HepG2 (cell line): Measurements from ENCODE around the gene ARHGAP30. TPM values are rescaled to one million over a fixed set of nuclear protein-coding genes. Genes with fewer than 3 reads are reported as not detected.
A peak's percentile ranks its signal among the peaks of the same experiment; 100 is the strongest.

Source experiments
- ATAC-seq: fragments of 200-7000 bp; cut with Tn5 transposase; 3 replicates; pipeline ENCODE4 v1.9.1; 2020; ENCODE audit warnings: mild to moderate bottlenecking, moderate library complexity
- BruUV-seq: library from RNA; stranded (reverse); fragments of 400-500 nt; replicated peaks from 2 replicates; lab custom pipeline; 2021; lab: Mats Ljungman, UMichigan
- CTCF ChIA-PET: fragments of 300-600 bp; formaldehyde crosslinking; extraction: SDS; loops from one replicate; lab custom pipeline; 2021; ENCODE audit warnings: low total read pairs, inconsistent platforms, low intra/inter-chr PET ratio; lab: Yijun Ruan, JAX
- POLR2A ChIA-PET: fragments of 350-600 bp; sonication (Branson Sonifier 250); formaldehyde crosslinking; loops from one replicate; lab custom pipeline; 2020; ENCODE audit warnings: antibody characterized with exemption, inconsistent platforms; lab: Yijun Ruan, JAX
- DNase-seq: peaks from one replicate; pipeline ENCODE4 v3.0.0-alpha.2; 2015; ENCODE audit warnings: low spot score
- FAIRE-seq: peaks from 3 replicates; lab custom pipeline; 2011; peaks lifted over from hg19 to GRCh38; lab: Jason Lieb, UNC
- H2AFZ ChIP-seq: one replicate; pipeline ENCODE4 v1.6.1; 2011; ENCODE audit warnings: low read length, inconsistent platforms
- H3K27ac ChIP-seq: fragments of 300-600 bp; 3 replicates; pipeline ENCODE4 v1.8.0; 2011; ENCODE audit warnings: mixed run types, mild to moderate bottlenecking, mixed read lengths, low read length, inconsistent platforms; ENCODE audit not compliant: insufficient read depth; ENCODE audit errors: extremely low read length
- H3K27me3 ChIP-seq, 2 experiments: fragments of 200-600 bp in 1 of 2; 2 replicates in 1 of 2; 3 replicates in 1 of 2; pipeline versions ENCODE4 v1.6.0 to v1.8.0; 2011; ENCODE audit warnings: low read length in 2 of 2, mild to moderate bottlenecking in 2 of 2, moderate library complexity in 2 of 2, inconsistent platforms in 1 of 2; ENCODE audit not compliant: insufficient read depth in 2 of 2, control insufficient read depth in 1 of 2
- H3K36me3 ChIP-seq, 2 experiments: fragments of 200-600 bp in 1 of 2; replicated peaks in 1 of 2; 2 replicates in 1 of 2; 3 replicates in 1 of 2; pipeline versions ENCODE4 v1.5.1 to v1.8.0; 2011; ENCODE audit warnings: low read length in 2 of 2, inconsistent platforms in 1 of 2; ENCODE audit not compliant: insufficient read depth in 2 of 2, control insufficient read depth in 1 of 2
- H3K4me1 ChIP-seq: 2 replicates; pipeline ENCODE4 v1.5.1; 2012; ENCODE audit warnings: low read length, inconsistent platforms; ENCODE audit not compliant: insufficient read depth
- H3K4me2 ChIP-seq: 2 replicates; pipeline ENCODE4 v1.6.0; 2011; ENCODE audit warnings: low read depth, low read length, inconsistent platforms
- H3K4me3 ChIP-seq, 3 experiments: fragments of 200-600 bp in 1 of 3; sonication (generic), shearing (Covaris generic) in 1 of 3; replicated peaks in 1 of 3; 2 replicates each; pipeline ENCODE4 v1.5.1; 2011 to 2016; ENCODE audit warnings: low read length in 3 of 3, inconsistent platforms in 2 of 3, low read depth in 2 of 3, mild to moderate bottlenecking in 2 of 3, control low read depth in 1 of 3, mixed read lengths in 1 of 3; ENCODE audit not compliant: insufficient read depth in 1 of 3
- H3K79me2 ChIP-seq: one replicate; pipeline ENCODE4 v1.6.1; 2011; ENCODE audit warnings: low read length, inconsistent platforms; ENCODE audit not compliant: insufficient read depth
- H3K9ac ChIP-seq: 2 replicates; pipeline ENCODE4 v1.6.0; 2011; ENCODE audit warnings: mild to moderate bottlenecking, low read depth, low read length, inconsistent platforms; ENCODE audit not compliant: insufficient read depth
- H3K9me3 ChIP-seq: 2 replicates; pipeline ENCODE4 v1.5.1; 2012; ENCODE audit warnings: mild to moderate bottlenecking, low read length
- H4K20me1 ChIP-seq: 2 replicates; pipeline ENCODE4 v1.6.0; 2011; ENCODE audit warnings: inconsistent platforms, mild to moderate bottlenecking, low read length, moderate library complexity; ENCODE audit not compliant: insufficient read depth
- AGO2 ChIP-seq: fragments of 200-400 bp; formaldehyde crosslinking; optimal IDR thresholded peaks from 2 replicates; pipeline ENCODE3; 2017; ENCODE audit warnings: mild to moderate bottlenecking, low read depth, low read length, moderate library complexity
- ATF4 ChIP-seq, 2 experiments: fragments of 450-650 bp in 1 of 2; sonication (generic) in 1 of 2; formaldehyde crosslinking; IDR thresholded peaks; 2 replicates each; pipeline versions ENCODE4 v1.5.0 to v1.8.0; 2020 to 2022; ENCODE audit warnings: mild to moderate bottlenecking in 1 of 2, missing genetic modification reagents in 1 of 2
- MXI1 ChIP-seq: IDR thresholded peaks from 3 replicates; pipeline ENCODE4 v1.6.1; 2012; ENCODE audit warnings: low read depth, low read length, inconsistent platforms, borderline replicate concordance
- NAIF1 ChIP-seq: sonication (generic); formaldehyde crosslinking; IDR thresholded peaks from 2 replicates; pipeline ENCODE4 v1.5.0; 2020; ENCODE audit warnings: mild to moderate bottlenecking, missing genetic modification reagents, borderline replicate concordance
- SRSF1 ChIP-seq: fragments of 200-400 bp; formaldehyde crosslinking; optimal IDR thresholded peaks from 2 replicates; pipeline ENCODE3; 2017; ENCODE audit warnings: mild to moderate bottlenecking, low read depth, low read length, moderate library complexity
- TCF7 ChIP-seq: sonication (generic); IDR thresholded peaks from 2 replicates; pipeline ENCODE4 v1.6.1; 2016; ENCODE audit warnings: antibody characterized with exemption, low read depth
- WGBS: methylation state at CpG from one replicate; pipeline ENCODE4 v1.1.6; 2017; ENCODE audit warnings: low lambda C conversion rate; 5-methylcytosine and 5-hydroxymethylcytosine counted together
- in situ Hi-C: cut with HindIII; loops from 2 replicates; pipeline ENCODE4 v1.10.0; 2017; ENCODE audit warnings: low pct_unique_long_range_greater_than_20kb; ENCODE audit not compliant: extremely low pct_ligation_motif_present
- intact Hi-C: fragments of 100-400 bp; cut with micrococcal nuclease; formaldehyde crosslinking; loops from one replicate; pipeline ENCODE4 v1.10.0; 2022; ENCODE audit not compliant: unreplicated experiment
- polyA plus RNA-seq, 8 experiments: library from polyadenylated mRNA; depleted of rRNA in 3 of 8; stranded (reverse) in 7 of 8; unstranded in 1 of 8; fragments of >200 nt; fragmentation: Illumina TruSeq in 4 of 8; extraction: Trizol in 4 of 8; gene quantifications; 2 replicates each; pipeline versions ENCODE4 v1.2.1 to v1.2.3, GENCODE V29; 2011 to 2016; ENCODE audit warnings: low read depth in 4 of 8, missing spikeins in 1 of 8, mixed read lengths in 1 of 8; ENCODE audit not compliant: insufficient read depth in 1 of 8
- total RNA-seq, 5 experiments: library from RNA; depleted of rRNA; stranded (reverse); fragments of >200 nt; fragmentation: Illumina TruSeq; extraction: Trizol; gene quantifications; 2 replicates each; pipeline ENCODE4 v1.2.3, GENCODE V29; 2016; ENCODE audit warnings: low read depth in 1 of 5

ARHGAP30 gene
- total and polyA plus RNA-seq, 2 of the 13 experiments (the other 11 are each of a cell fraction or from before 2014, with no cell fraction given), result 0.13 to 0.20 TPM

DNA sequence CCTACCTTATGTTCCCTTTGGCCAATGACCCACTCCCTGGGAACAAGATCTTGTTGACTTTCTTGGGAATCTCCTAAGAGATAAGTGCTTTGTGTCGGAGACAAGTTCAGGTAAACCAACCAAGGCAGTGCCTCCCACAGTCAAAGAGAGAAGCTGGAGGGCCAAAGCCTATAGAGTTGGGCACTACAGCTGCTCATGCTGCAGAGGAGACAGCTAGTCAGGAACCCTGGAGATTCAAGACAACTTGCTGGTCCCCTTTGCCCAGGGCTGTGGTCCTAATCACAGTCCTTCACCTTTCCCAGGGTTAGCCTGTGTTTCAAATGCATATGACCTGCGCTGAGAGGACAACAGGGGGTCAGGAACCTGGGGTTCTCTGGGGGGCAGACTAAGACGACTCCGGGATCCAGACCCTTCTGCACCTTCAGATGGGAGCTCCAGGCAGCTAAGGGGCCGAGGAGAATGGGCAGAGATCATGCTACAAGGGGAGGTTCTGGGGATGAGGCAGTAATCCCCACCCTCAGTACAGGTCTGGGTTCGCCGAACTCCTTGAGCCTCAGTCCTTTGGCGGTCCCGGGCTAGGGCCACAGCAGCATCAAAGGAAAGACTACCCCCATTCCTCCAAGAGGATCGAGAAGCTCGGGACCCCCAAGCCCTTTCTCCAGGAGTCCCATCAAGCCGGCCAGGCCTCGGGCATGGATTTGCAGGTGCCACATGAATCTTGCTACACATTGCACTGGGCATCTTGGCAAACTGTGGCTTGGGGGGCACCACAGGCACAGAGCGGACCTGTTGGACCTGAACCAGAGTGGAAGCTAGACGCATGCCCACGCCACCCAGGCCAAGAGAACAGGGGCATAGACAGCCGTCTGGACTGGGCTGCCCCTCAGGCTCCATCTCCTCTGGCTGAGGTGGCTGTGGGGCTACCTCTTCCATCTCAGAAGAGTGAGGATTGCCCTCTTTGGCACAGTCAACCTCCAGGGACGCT, 22.0 kb downstream of the ARHGAP30 start:
- Histone ChIP-seq H3K4me2 (no peak overlapping the region), H3K4me1 (peaks cover 28% of the 10 kb centered on the region), H3K36me3 (peaks cover 0 to 6% of the 10 kb centered on the region in 2 experiments; a peak in 4 of 5 replicates), H3K27ac (no peak overlapping the region), H3K27me3 (no peaks in the 10 kb centered on the region; a peak in 2 of 5 replicates), H3K79me2 (peaks cover 13% of the 10 kb centered on the region), H4K20me1 (no peaks in the 10 kb centered on the region), H3K9me3 (no peaks in the 10 kb centered on the region), H3K9ac (no peak overlapping the region), H2AFZ (no peak overlapping the region), H3K4me3 (no peak overlapping the region)
- no TSS peak for BruUV-seq
- ATAC-seq, result no peak
- TF ChIP-seq AGO2, result peak; percentile 52
- TF ChIP-seq TCF7, result no peak
- intact Hi-C loops, result no loop called here
- in situ Hi-C loops, result no loop called here
- FAIRE-seq, result no peak
- 85% methylated on average over 16 of the region's 18 CpGs for WGBS
- ChIA-PET CTCF (no interaction called here), POLR2A (interaction anchor here (3.3 to 4.3 kb wide), 2 partner anchors 27 to 34 kb away, joined by 38 to 60 read pairs; partner anchors contain the start of gene F11R)
- DNase-seq, result no peak

GRCh38 chr1:161046605-161047228, 23.0 kb downstream of the ARHGAP30 start:
- intact Hi-C loops (no loop called here), in situ Hi-C loops (no loop called here)
- no peak for FAIRE-seq

More at GRCh38 chr1:161046605-161047228, 23.0 kb downstream of the ARHGAP30 start:
- WGBS, result 56% methylated on average over 2 of the region's 2 CpGs
- H3K27me3 ChIP-seq, result no peaks in the 10 kb centered on the region; a peak in 2 of 5 replicates
- H2AFZ ChIP-seq, result no peak overlapping the region
- H3K4me2 ChIP-seq, result peak overlapping the region; percentile 85
- H3K4me3 ChIP-seq, result peak overlapping the region; percentile 78 to 84 (median 79); a peak in 5 of 6 replicates
- TF ChIP-seq ATF4 (CRISPR knock-in tag; IDR thresholded peaks at IDR 0.05) (no peak), NAIF1 (no peak), SRSF1 (no peak), MXI1 (no peak)
- ChIA-PET CTCF (no interaction called here), POLR2A (interaction anchor here (1.2 to 4.3 kb wide), 8 partner anchors 26 to 130 kb away, joined by 4 to 60 read pairs (median 12); partner anchors contain the start of genes B4GALT3, F11R, NIT1 and PFDN2)
- peaks cover 28% of the 10 kb centered on the region for H3K4me1 ChIP-seq
- no peak for ATAC-seq
- no peak for DNase-seq
- H3K27ac ChIP-seq, result peak overlapping the region; percentile 94
- no peaks in the 10 kb centered on the region for H4K20me1 ChIP-seq
- H3K79me2 ChIP-seq, result peaks cover 13% of the 10 kb centered on the region
- no TSS peak for BruUV-seq
- H3K9ac ChIP-seq, result peak overlapping the region; percentile 87; the same call in 1 of the 2 replicates
- no peaks in the 10 kb centered on the region for H3K9me3 ChIP-seq
- peaks cover 4 to 16% of the 10 kb centered on the region in 2 experiments for H3K36me3 ChIP-seq
